HG03575 (cell line): Measurements from ENCODE around the gene CHST15.

ENCODE experiments used
- ATAC-seq: cut with Tn5 transposase; IDR thresholded peaks from one replicate; pipeline ENCODE4 v1.9.1; 2021; ENCODE audit not compliant: unreplicated experiment, insufficient number of reproducible peaks, low FRiP score; ENCODE audit errors: extremely low read depth

CHST15 gene

DNA sequence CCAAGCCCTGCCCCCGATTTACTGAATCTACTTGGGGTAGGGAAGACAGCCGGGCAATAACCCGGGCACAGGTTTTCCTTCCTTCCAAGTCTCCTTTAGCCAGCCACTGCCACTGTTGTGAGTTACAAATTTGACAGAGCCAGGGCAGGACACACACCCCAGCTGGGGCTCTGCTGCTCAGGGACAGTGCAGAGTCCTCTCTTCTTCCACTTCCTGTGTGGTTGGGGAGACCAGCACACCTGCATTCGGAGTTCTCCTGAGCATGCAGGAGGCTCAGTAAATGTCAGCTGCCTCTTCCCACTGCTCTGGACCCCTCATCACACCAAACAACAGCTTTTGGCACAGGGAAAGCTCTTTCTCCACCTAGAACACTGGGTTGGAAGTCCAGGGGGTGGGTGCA, 21.3 kb downstream of the CHST15 start:
- no peak for ATAC-seq

GRCh38 chr10:124071141-124071540, 22.3 kb downstream of the CHST15 start:
- no peak for ATAC-seq

GRCh38 chr10:124070666-124071065, 22.7 kb downstream of the CHST15 start:
- ATAC-seq, result no peak

DNA sequence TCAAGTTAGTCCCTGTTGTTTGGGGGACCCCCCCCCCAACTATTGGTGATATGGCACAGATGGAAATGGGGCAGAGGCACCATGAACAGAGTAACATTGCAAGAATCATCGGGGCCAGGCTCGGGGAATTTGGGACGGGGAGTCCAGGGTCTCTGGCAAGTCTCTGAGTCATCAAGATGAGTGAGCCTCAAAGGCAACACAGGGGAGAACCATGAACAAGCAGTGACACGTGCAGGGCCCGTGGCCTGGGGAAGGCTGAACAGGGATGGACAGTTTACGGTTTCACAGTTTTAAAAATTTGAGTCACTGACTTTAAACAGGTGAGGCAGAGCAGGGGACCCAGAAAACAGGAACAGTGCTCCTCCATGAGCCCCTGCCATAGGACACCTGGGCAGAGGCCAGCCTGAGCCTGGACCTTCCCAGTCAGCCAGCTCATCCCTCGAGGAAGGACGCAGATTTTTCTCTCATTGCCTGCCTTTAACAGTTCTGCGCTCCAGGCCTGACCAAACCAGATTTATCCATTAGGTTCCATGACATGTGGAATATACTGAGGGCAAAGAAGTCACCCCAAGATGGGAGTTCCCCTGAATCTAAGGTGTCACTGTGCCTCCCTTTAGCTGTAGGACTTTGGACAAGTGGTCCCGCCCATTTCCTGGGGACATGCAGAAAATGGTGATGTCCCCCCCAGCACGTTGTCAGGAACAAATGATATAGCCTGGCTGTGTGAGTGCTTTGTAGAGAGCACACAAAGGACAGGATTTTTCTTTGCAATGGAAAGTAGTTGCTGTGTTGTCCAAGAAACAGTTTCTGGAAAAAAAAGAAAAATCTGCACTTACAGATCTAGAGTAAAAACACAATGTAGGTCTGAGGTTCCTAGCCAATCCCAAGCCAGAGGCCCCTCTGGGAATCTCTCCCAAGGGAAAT, 23.8 kb downstream of the CHST15 start:
- ATAC-seq, result no peak

GRCh38 chr10:124068929-124069328, 24.5 kb downstream of the CHST15 start:
- no peak for ATAC-seq

GRCh38 chr10:124067825-124068400, 25.5 kb downstream of the CHST15 start:
- ATAC-seq, result no peak

GRCh38 chr10:124066781-124067714, 26.4 kb downstream of the CHST15 start:
- ATAC-seq, result no peak

DNA sequence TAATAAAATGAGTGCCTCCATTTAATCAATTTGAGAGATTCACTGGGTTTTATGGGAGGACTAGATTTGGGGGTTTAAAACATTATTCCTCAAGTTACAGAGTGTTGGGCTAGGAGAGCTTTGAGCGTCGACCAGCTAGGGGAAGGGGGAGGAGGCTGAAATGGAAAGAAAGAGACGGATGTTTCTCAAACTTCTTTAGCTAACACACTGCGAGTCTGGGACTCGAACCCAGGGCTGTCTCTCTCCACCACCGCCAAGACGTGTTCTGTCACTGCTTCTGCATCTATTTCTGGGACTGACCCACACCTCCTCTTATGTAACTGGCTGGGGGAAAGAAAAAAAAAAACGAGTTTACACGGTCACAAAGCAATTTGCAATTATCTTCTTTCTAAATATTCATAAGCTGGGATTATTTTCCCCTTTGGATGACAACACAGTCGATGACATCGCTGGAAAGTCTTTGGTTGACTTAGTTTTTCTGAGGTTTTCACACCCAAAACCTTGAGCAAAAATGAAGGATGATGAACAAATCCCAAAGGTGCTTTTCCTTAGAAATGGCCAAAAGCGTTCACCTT, 27.2 kb downstream of the CHST15 start:
- ATAC-seq, result no peak

GRCh38 chr10:124065382-124066125, 27.8 kb downstream of the CHST15 start:
- ATAC-seq, result no peak

GRCh38 chr10:124064676-124065075, 28.7 kb downstream of the CHST15 start:
- ATAC-seq, result no peak

DNA sequence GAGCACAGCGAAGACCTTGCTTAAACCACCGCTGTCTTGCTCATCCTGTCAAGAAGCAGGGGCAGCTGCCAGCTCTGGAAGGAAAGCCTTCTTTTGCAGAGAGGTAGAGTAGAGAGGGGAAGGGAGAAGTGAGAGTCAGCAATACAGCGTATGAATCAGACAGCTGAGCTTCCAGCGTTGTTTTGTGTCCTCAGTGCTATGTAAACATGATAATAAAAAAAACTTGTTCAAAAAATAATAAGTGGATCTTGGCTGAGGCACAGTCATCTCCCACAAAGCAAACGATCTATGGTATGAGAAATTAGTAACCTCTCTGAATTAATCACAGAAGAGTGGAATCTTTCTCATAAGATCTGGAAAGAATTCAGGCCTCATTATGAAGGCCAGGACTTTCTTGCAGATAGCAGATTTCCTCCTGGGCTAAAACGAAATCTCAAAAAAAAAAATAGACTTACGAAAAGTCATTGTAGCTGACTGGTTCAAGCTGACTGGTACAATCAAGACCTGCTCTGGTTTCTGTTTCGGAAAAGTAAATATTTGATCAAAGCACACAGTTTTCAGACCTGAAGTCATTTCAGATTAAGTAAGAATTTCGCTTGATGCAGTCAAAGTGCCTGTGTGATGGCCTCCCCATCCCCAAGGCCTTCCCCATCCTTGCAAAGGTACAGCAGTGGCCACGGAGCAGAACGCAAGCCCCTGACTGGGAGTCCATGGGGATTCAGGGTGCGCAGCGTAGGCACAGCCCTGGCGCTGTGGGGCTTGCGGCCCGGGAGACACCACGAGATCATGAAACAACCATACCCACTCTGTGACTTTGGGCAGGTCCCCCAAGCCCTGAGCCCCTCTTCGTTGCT, 29.4 kb downstream of the CHST15 start:
- ATAC-seq, result no peak

DNA sequence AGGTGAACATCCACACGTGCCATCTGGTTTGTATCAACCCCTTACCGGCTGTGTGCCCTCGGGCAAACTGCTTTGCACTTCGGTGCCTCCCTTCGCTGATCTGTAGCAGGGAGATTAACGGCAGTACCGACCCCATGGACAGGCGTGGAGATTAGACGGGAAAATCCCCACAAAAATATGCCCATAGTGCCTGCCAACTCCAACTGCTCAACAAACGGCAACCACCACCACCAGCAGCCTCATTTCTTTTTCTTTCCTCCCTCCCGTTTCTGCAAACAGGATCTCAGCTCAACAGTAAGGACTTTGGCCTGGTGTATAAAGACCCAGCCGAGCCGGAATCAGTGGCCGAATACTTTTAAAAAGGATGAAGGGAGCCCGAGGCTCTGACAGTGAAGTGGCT, 31.0 kb downstream of the CHST15 start:
- no peak for ATAC-seq

DNA sequence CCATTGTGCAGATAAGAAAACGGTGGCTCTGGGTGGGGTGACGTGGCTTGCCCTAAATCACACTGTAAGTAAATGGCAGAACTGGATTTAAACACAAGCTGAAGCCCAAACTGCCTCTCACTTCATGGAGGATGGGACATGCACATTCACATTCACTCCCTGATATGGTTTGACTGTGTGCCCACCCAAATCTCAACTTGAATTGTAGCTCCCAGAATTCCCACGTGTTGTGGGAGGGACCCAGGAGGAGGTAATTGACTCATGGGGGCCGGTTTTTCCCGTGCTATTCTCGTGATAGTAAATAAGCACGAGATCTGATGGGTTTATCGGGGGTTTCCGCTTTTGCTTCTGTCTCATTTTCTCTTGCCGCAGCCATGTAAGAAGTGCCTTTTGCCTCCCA, 32.4 kb downstream of the CHST15 start:
- no peak for ATAC-seq

GRCh38 chr10:124060148-124060720, 33.2 kb downstream of the CHST15 start:
- ATAC-seq, result no peak

DNA sequence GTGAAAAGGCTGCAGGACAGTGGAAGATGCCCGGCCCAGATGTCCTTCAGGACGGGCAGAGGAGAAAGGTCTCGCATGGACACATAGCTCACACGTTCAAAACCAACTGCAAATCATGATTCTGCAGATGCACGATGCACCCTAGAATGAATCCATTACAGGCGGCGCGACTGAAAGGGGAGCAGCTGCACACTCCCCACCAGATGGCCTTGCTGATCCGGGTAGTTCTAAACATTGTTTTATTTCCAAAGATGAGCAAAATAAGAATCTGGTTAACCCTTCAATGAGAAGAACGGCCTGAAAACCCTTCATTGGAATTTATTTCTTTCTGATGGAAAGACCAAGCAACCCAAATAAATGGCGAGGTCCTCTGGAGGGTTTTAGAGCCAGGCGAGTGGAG, 33.8 kb downstream of the CHST15 start:
- ATAC-seq, result no peak

DNA sequence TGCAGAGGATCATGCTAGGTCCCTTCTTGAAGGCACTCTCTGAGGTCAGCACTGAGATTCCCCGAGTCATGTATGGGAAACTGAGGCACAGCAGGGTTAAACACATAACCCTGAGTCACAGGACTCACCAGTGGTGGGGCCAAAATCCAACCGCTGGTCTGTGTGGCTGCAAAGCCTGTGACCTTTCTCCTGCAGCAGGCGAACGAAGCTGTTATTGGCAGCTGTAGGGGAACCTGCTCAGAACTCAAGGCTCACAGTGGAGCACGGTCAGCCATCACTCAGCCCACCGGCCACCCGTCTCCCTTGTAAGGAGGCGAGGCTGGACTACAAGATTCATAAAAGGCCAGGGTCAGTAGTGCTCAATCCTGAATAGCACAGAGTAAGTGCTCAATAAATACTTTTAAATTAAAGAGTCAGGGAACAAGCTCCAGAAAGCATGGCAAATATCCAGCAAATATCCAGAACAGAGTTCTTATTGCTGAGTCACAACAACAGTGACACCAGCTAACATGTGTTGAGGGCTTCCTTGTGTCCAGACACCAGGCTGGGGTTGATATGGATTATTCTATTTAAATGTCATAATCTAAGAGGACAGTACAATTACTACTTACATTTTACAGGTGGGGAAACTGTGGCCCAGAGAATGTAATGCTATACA, 34.9 kb downstream of the CHST15 start:
- ATAC-seq, result no peak

- ATAC-seq, result no peak
These were observed 35.8 kb downstream of the CHST15 start for GRCh38 chr10:124057601-124058000.
